HUES48 (cell line): ENCODE data around the gene LDLR.
"Not testable (repeated sequence)": the region's sequence is repeated elsewhere in the genome, so short reads cannot be mapped to it uniquely, and the experiment has no call there.

Experiments
- H3K27ac ChIP-seq: one replicate; pipeline ENCODE4 v1.7.0; 2013; ENCODE audit warnings: low read depth, low read length, inconsistent platforms
- H3K27me3 ChIP-seq: 2 replicates; pipeline ENCODE4 v1.6.1; 2013; ENCODE audit warnings: mild to moderate bottlenecking, low read length; ENCODE audit not compliant: control insufficient read depth, insufficient read depth
- H3K36me3 ChIP-seq: 2 replicates; pipeline ENCODE4 v1.6.1; 2013; ENCODE audit warnings: low read length; ENCODE audit not compliant: control insufficient read depth, insufficient read depth
- H3K4me1 ChIP-seq: 2 replicates; pipeline ENCODE4 v1.6.1; 2013; ENCODE audit warnings: mild to moderate bottlenecking, low read length; ENCODE audit not compliant: control insufficient read depth, insufficient read depth
- H3K4me3 ChIP-seq: 2 replicates; pipeline ENCODE4 v1.5.1; 2013; ENCODE audit warnings: mild to moderate bottlenecking, low read depth, low read length
- H3K9ac ChIP-seq: 2 replicates; pipeline ENCODE4 v1.6.1; 2013; ENCODE audit warnings: mild to moderate bottlenecking, low read depth, low read length, moderate library complexity
- H3K9me3 ChIP-seq: 2 replicates; pipeline ENCODE4 v1.6.1; 2013; ENCODE audit warnings: low read length; ENCODE audit not compliant: control insufficient read depth, insufficient read depth

The LDLR gene

GRCh38 chr19:11124157-11124556, 34.9 kb downstream of the LDLR start:
- H3K4me1 ChIP-seq, H3K9me3 ChIP-seq, H3K27me3 ChIP-seq, H3K27ac ChIP-seq, H3K4me3 ChIP-seq, H3K9ac ChIP-seq: not testable (repeated sequence)
- peaks cover 91% of the 10 kb centered on the region for H3K36me3 ChIP-seq

- Histone ChIP-seq H3K27ac (no peak overlapping the region), H3K9ac (no peak overlapping the region), H3K4me3 (no peak overlapping the region), H3K9me3 (no peaks in the 10 kb centered on the region), H3K36me3 (peaks cover 91% of the 10 kb centered on the region), H3K27me3 (no peaks in the 10 kb centered on the region), H3K4me1 (no peaks in the 10 kb centered on the region)
Observed at GRCh38 chr19:11125994-11126685, 36.9 kb downstream of the LDLR start.

- no peak overlapping the region for H3K27ac ChIP-seq
- no peaks in the 10 kb centered on the region for H3K4me1 ChIP-seq
- H3K36me3 ChIP-seq, result peaks cover 98% of the 10 kb centered on the region
- H3K27me3 ChIP-seq, result no peaks in the 10 kb centered on the region
- no peak overlapping the region for H3K4me3 ChIP-seq
- H3K9me3 ChIP-seq, result no peaks in the 10 kb centered on the region
- H3K9ac ChIP-seq, result no peak overlapping the region
Observed at GRCh38 chr19:11127905-11128304, 38.6 kb downstream of the LDLR start.

- H3K27ac ChIP-seq, result no peak overlapping the region
- H3K4me3 ChIP-seq, result no peak overlapping the region
- H3K4me1 ChIP-seq, result no peaks in the 10 kb centered on the region
- H3K9me3 ChIP-seq, result no peaks in the 10 kb centered on the region
- no peak overlapping the region for H3K9ac ChIP-seq
- H3K27me3 ChIP-seq, result no peaks in the 10 kb centered on the region
- H3K36me3 ChIP-seq, result peaks cover 76% of the 10 kb centered on the region
Observed at GRCh38 chr19:11130824-11131455, 41.7 kb downstream of the LDLR start.

GRCh38 chr19:11131471-11131870, 42.2 kb downstream of the LDLR start:
- Histone ChIP-seq H3K4me3 (no peak overlapping the region), H3K9me3 (no peaks in the 10 kb centered on the region), H3K9ac (no peak overlapping the region), H3K27ac (no peak overlapping the region), H3K4me1 (no peaks in the 10 kb centered on the region), H3K36me3 (peaks cover 71% of the 10 kb centered on the region), H3K27me3 (no peaks in the 10 kb centered on the region)

GRCh38 chr19:11136400-11137101, 47.3 kb downstream of the LDLR start:
- Histone ChIP-seq H3K4me3 (no peak overlapping the region), H3K36me3 (peaks cover 20% of the 10 kb centered on the region), H3K9ac (no peak overlapping the region), H3K4me1 (no peaks in the 10 kb centered on the region), H3K27me3 (no peaks in the 10 kb centered on the region), H3K27ac (no peak overlapping the region), H3K9me3 (no peaks in the 10 kb centered on the region)

GRCh38 chr19:11137542-11138384, 48.5 kb downstream of the LDLR start:
- Histone ChIP-seq H3K4me3 (peak overlapping the region; percentile 48), H3K27ac (peak overlapping the region; percentile 89), H3K9me3 (no peaks in the 10 kb centered on the region), H3K4me1 (peaks cover 10% of the 10 kb centered on the region), H3K9ac (no peak overlapping the region), H3K27me3 (no peaks in the 10 kb centered on the region), H3K36me3 (peaks cover 10% of the 10 kb centered on the region)

GRCh38 chr19:11138601-11139300, 49.5 kb downstream of the LDLR start:
- H3K4me1 ChIP-seq, result peaks cover 19% of the 10 kb centered on the region
- H3K36me3 ChIP-seq, result no peaks in the 10 kb centered on the region
- no peaks in the 10 kb centered on the region for H3K9me3 ChIP-seq
- no peaks in the 10 kb centered on the region for H3K27me3 ChIP-seq
- H3K4me3 ChIP-seq, result no peak overlapping the region
- no peak overlapping the region for H3K9ac ChIP-seq
- peak overlapping the region; percentile 89 for H3K27ac ChIP-seq

- H3K36me3 ChIP-seq, H3K9me3 ChIP-seq, H3K4me3 ChIP-seq, H3K27me3 ChIP-seq, H3K27ac ChIP-seq, H3K9ac ChIP-seq: not testable (repeated sequence)
- peaks cover 19% of the 10 kb centered on the region for H3K4me1 ChIP-seq
Observed at GRCh38 chr19:11140023-11140538, 50.8 kb downstream of the LDLR start.

DNA sequence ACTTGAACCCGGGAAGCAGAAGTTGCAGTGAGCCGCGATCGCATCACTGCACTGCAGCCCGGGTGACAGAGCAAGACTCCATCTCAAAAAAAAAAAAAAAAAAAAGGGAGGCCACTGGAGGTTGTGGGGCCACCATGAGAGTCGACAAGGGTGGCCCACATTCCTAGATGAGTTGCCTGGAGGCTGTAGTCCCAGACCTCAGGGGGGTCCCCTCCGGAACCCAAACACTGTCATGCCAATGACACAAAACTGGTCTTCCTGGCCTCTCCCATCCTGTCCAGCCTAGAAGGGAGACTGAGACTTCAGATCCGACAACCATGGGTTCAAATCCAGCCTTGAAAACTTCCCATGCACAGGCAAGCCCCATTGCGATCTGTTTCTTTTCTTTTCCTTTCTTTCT, 51.6 kb downstream of the LDLR start:
- Histone ChIP-seq H3K27me3 (no peaks in the 10 kb centered on the region), H3K9me3 (no peaks in the 10 kb centered on the region), H3K4me3 (no peak overlapping the region), H3K9ac (no peak overlapping the region), H3K27ac (no peak overlapping the region), H3K4me1 (peaks cover 19% of the 10 kb centered on the region), H3K36me3 (peaks cover 10% of the 10 kb centered on the region)
